Tibial nerve (tissue), 3 donors: ENCODE results near the gene THSD4.

ENCODE experiments used
- CTCF ChIP-seq, 5 experiments: fragments of 200-600 bp in 3 of 5; fragments of 450-650 bp in 2 of 5; sonication (generic) in 3 of 5; IDR thresholded peaks; one replicate each; pipeline ENCODE4 v1.5.1; 2016 to 2019; ENCODE audit warnings: antibody characterized with exemption in 5 of 5, mild to moderate bottlenecking in 3 of 5, moderate library complexity in 2 of 5
- POLR2A ChIP-seq, 2 donors: fragments of 450-650 bp; IDR thresholded peaks; one replicate each; pipeline ENCODE4 v1.6.1; 2017; ENCODE audit warnings: antibody characterized with exemption in 2 of 2, mild to moderate bottlenecking in 2 of 2, moderate library complexity in 2 of 2

- TF ChIP-seq POLR2A (IDR thresholded peaks at IDR 0.05) (no peak), CTCF (IDR thresholded peaks at IDR 0.05) (peak in 3 of 5 experiments; percentile 14 to 41 (median 15))
These were observed 417.7 kb downstream of the THSD4 start for GRCh38 chr15:71532994-71533393.
